Fibroblast of skin of abdomen (primary cell): ENCODE results near the gene LRRC27.
"Not testable (repeated sequence)": the region's sequence is repeated elsewhere in the genome, so short reads cannot be mapped to it uniquely, and the experiment has no call there.

Source experiments
- DNase-seq: peaks from one replicate; pipeline ENCODE4 v3.0.0-alpha.2; 2013

LRRC27 gene

GRCh38 chr10:132376394-132376851, 44.4 kb downstream of the LRRC27 start:
- no peak for DNase-seq

GRCh38 chr10:132377326-132377725, 45.3 kb downstream of the LRRC27 start:
- no peak for DNase-seq

GRCh38 chr10:132379026-132379425, 47.0 kb downstream of the LRRC27 start:
- not testable (repeated sequence) for DNase-seq

GRCh38 chr10:132380986-132381385, 49.0 kb downstream of the LRRC27 start:
- not testable (repeated sequence) for DNase-seq

- DNase-seq = no peak
Observed at GRCh38 chr10:132381741-132382140, 49.7 kb downstream of the LRRC27 start.

- peak; percentile 89 for DNase-seq
Observed at GRCh38 chr10:132382231-132382922, 50.4 kb downstream of the LRRC27 start.

DNA sequence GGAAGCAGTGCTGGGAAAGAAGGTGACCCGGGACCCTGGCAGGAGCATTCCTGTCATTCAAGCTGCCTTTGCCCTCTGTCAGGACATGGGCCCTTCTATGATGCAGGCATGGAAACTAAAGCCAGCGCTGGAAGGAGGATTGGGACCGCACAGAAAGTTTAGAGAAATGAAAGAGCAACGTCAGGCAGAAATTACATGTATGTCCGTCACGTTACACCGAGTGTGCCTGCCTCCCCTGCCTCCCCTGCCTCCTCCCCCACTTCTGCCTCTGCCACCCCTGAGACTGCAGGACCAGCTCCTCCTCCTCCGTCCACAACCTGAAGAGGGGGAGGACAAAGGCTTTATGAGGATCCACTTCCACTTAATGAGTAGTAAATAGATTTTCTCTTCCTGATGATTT, 51.1 kb downstream of the LRRC27 start:
- no peak for DNase-seq

DNA sequence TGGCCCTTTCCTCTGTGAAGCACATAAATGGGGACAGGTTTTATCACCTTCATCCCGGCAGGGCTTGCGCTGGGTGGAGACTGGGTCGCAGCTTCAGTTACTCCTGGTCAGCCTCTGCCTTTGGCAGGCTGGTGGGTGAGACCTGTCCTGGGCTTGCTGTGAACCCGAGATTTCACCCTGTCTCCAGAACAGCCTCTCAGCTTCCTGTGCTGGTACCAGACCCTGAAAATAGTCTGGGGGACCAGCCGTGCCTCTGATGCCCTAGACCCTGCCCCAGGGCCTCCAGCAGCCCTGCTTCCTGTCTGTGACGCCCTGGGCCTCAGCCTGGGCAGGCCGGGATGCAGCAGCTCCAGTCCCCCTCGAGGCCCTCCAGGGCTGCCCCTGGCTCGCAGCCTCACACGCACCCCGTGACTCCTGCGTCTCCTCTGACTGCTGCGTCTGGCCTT, 51.8 kb downstream of the LRRC27 start:
- no peak for DNase-seq

- no peak for DNase-seq
Observed at GRCh38 chr10:132384618-132385388, 52.8 kb downstream of the LRRC27 start.

DNA sequence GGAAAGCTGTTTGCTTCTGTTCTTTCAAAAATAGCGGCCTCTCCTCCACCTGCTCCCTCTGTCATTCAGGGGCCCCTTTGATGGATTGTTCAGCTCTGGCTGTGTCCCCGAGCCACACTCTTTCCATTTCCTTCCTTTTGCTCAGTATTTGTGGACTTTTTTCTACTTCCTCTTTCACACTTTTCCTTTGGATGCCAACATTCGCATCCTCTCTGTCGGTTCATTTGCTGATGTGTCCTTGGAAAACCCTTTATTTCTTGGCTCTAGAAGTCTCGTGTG, 53.3 kb downstream of the LRRC27 start:
- DNase-seq = no peak

GRCh38 chr10:132385721-132386418, 53.9 kb downstream of the LRRC27 start:
- DNase-seq = no peak

- DNase-seq = no peak
Observed at GRCh38 chr10:132386419-132386831, 54.4 kb downstream of the LRRC27 start.

GRCh38 chr10:132386896-132387295, 54.9 kb downstream of the LRRC27 start:
- DNase-seq = not testable (repeated sequence)

DNA sequence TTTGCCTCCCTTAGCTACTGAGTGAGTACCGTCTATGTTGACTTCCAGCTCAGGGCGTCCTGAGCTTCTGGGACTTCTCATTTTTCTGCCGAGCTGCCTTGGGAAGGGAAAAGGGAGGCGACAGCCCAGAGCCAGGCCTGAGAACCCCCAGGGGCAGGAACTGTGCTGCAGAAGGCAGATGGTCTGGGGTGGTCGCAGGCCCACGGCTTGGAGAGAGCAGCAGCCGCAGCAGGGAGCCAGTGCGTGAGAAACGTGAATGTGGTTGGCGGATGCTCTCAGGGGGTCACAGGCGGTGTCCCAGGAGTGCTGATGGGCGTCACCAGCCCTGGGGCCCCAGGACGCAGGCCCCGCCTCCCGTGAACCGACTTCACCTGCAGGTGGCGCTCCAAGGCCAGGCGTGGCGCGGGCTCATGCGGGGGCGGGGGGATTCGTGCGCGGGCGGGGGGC, 55.8 kb downstream of the LRRC27 start:
- peak; percentile 56 for DNase-seq

DNA sequence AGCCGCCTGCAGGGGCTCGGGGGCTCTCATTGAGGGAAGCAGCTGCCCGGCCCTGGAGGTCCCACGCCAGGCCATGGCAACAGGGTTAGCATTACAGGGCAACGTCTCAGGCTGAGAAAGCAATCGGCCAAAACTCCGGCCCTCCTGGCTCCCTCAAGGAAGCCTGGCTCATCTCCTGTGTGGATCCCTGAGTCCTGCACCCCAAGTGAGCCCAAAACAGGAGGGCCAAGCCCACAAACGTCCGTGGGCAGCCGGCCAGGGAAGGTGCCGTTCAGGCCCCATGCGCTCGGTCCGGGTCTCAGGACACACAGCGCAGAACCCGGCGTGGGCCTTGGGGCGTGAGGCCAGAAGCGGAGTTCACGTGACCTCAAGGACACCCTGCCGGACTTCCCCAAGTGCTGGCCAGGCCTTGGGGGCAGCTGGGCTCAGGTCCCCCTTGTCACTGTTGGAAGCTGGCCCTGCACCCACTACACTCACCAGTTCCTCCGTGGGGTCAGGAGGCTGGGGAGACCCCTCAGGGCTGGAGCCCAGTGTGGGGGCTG, 57.0 kb downstream of the LRRC27 start:
- no peak for DNase-seq

DNA sequence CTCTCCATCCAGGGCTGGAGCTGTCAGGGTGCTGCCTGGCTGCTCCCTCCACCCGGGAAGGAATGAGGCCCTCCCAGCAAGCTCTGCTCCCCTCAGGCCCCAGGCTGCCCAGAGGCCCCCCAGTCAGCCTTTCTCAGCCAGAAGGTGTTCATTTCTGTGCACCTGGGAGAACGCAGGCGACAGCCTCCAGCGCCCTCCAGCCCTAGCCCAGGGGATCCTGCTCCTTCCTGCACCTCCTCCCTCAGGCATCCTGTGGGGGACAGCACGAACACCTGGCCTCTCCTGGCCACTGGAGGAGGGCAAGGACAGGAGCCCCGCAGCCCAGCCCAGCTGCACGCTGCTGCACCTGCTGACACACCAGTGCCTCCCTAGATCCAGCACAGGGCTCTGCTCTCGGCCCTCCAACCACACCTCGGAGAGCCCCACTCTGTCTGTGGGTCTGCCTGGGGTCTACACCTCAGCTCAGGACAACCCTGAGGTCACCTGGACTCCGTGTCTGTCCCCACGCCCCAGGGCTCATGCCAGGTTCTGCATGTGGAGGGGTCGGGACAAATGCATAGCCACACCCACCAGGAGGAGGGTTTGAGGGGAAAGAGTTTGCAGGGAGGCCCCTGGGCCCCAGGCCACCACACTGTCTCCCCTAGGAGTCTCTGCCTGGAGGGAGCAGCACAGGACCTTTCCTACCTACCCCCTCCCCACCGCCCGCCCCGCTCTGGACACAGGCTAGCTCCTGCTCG, 57.6 kb downstream of the LRRC27 start:
- no peak for DNase-seq

GRCh38 chr10:132390170-132390920, 58.4 kb downstream of the LRRC27 start:
- no peak for DNase-seq

GRCh38 chr10:132390921-132391675, 59.1 kb downstream of the LRRC27 start:
- DNase-seq = no peak

DNA sequence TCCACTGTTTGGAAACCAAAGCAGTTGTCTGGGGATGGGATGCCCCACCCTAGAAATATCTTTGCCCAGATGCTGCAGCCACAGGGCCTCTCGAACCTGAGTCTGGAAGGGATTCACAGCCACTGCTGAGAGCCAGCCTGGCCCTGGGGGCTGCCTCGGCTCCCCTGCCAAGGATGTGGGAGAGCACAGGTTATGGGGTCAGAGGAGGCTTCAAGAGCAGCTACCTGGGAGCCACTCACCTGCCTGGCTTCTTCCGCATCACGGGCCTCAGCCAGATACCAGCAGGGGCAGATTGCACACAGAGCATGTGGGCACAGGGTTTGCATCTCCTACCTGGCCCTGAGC, 59.7 kb downstream of the LRRC27 start:
- no peak for DNase-seq

DNA sequence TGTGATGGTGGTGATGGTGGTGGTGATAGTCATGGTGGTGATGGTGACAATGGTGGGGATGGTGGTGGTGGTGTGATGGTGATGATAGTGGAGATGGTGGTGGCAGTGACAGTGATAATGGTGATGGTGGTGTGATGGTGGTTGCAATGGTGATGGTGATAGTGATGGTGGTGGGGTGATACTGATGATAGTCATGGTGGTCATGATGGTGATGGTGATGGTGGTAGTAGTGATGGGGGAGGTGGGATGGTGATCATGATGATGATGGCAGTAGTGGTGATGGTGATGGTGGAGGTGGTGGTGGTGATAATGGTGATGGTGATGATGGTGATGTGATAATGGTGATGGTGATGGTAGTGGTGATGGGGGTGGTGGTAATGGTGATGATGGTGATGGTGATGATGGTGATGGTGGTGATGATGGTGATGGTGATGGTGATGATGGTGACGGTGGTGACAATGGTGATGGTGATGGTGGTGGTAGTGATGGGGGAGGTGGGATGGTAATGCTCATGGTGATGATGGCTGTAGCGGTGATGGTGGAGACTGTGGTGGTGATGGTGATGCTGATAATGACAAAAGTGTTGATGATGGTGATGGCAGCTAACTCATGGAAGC, 60.3 kb downstream of the LRRC27 start:
- no peak for DNase-seq
